ENCODE results near the gene PPARD.

GRCh38 chr6:35299674-35300073, 42.7 kb upstream of the PPARD start:
- no peak for TF ChIP-seq SMAD3 (CRISPR knock-in tag; IDR thresholded peaks at IDR 0.05)
- TF ChIP-seq NFIC (IDR thresholded peaks at IDR 0.05; ENCODE audit: low read length), result no peak
- no peak for TF ChIP-seq YY1 (IDR thresholded peaks at IDR 0.05; ENCODE audit: insufficient read depth, insufficient replicate concordance, low read depth, low read length)
- TF ChIP-seq NR2C2 (CRISPR knock-in tag; IDR thresholded peaks at IDR 0.05; ENCODE audit: borderline replicate concordance), result no peak
- TF ChIP-seq RXRA (CRISPR knock-in tag; IDR thresholded peaks at IDR 0.05), result no peak
- no peak for TF ChIP-seq CTCF (CRISPR knock-in tag; IDR thresholded peaks at IDR 0.05)
- TF ChIP-seq GABPB1 (CRISPR knock-in tag; IDR thresholded peaks at IDR 0.05), result no peak
- no peak for TF ChIP-seq ZNF24 (IDR thresholded peaks at IDR 0.05)

Data from HepG2 (cell line).